HepG2 (cell line): ENCODE measurements around the gene RNU6-1. TPM values are rescaled to one million over a fixed set of nuclear protein-coding genes. Genes with fewer than 3 reads are reported as not detected.
A peak's percentile ranks its signal among the peaks of the same experiment; 100 is the strongest.

Experiments used
- ATF7 ChIP-seq, 2 experiments: fragments of 450-650 bp in 1 of 2; sonication (generic) in 1 of 2; formaldehyde crosslinking in 1 of 2; IDR thresholded peaks; 2 replicates each; pipeline versions ENCODE4 v1.4.0 to v1.6.1; 2016 to 2020; ENCODE audit warnings: antibody characterized with exemption in 1 of 2, mild to moderate bottlenecking in 1 of 2, missing genetic modification reagents in 1 of 2
- JDP2 ChIP-seq: sonication (generic); formaldehyde crosslinking; IDR thresholded peaks from 2 replicates; pipeline ENCODE4 v1.8.1; 2022; ENCODE audit warnings: missing genetic modification reagents, borderline replicate concordance
- MIXL1 ChIP-seq: IDR thresholded peaks from 2 replicates; pipeline ENCODE4 v1.6.1; 2016
- SIN3A ChIP-seq: IDR thresholded peaks from 2 replicates; pipeline ENCODE4 v1.6.1; 2011; ENCODE audit warnings: low read depth, mild to moderate bottlenecking, control low read depth, low read length, borderline replicate concordance
- SP5 ChIP-seq: IDR thresholded peaks from 2 replicates; pipeline ENCODE4 v1.6.1; 2016; ENCODE audit warnings: low read depth, borderline replicate concordance
- ZNF121 ChIP-seq: sonication (generic); formaldehyde crosslinking; IDR thresholded peaks from 2 replicates; pipeline ENCODE4 v1.5.0; 2020; ENCODE audit warnings: mild to moderate bottlenecking, missing genetic modification reagents
- ZNF160 ChIP-seq: sonication (generic); formaldehyde crosslinking; IDR thresholded peaks from 2 replicates; pipeline ENCODE4 v1.8.0; 2022; ENCODE audit warnings: mild to moderate bottlenecking, inconsistent platforms, missing genetic modification reagents
- ZNF33B ChIP-seq: sonication (generic); formaldehyde crosslinking; IDR thresholded peaks from 2 replicates; pipeline ENCODE4 v1.5.1; 2020; ENCODE audit warnings: mild to moderate bottlenecking, missing genetic modification reagents
- polyA plus RNA-seq, 8 experiments: library from polyadenylated mRNA; depleted of rRNA in 3 of 8; stranded (reverse) in 7 of 8; unstranded in 1 of 8; fragments of >200 nt; fragmentation: Illumina TruSeq in 4 of 8; extraction: Trizol in 4 of 8; gene quantifications; 2 replicates each; pipeline versions ENCODE4 v1.2.1 to v1.2.3, GENCODE V29; 2011 to 2016; ENCODE audit warnings: low read depth in 4 of 8, missing spikeins in 1 of 8, mixed read lengths in 1 of 8; ENCODE audit not compliant: insufficient read depth in 1 of 8
- total RNA-seq, 5 experiments: library from RNA; depleted of rRNA; stranded (reverse); fragments of >200 nt; fragmentation: Illumina TruSeq; extraction: Trizol; gene quantifications; 2 replicates each; pipeline ENCODE4 v1.2.3, GENCODE V29; 2016; ENCODE audit warnings: low read depth in 1 of 5
- TF ChIP-seq, protein P1 (sequence below): sonication (generic); formaldehyde crosslinking; IDR thresholded peaks from 2 replicates; pipeline ENCODE4 v1.5.1; 2020; ENCODE audit warnings: mild to moderate bottlenecking, moderate library complexity, missing genetic modification reagents
- TF ChIP-seq, protein P2 (sequence below): sonication (generic); formaldehyde crosslinking; IDR thresholded peaks from 2 replicates; pipeline ENCODE4 v1.5.0; 2020; ENCODE audit warnings: missing genetic modification reagents
- TF ChIP-seq, protein P3 (sequence below): sonication (generic); formaldehyde crosslinking; IDR thresholded peaks from 2 replicates; pipeline ENCODE4 v1.5.1; 2020; ENCODE audit warnings: mild to moderate bottlenecking, missing genetic modification reagents, moderate library complexity
- TF ChIP-seq, protein P4 (sequence below): sonication (generic); formaldehyde crosslinking; IDR thresholded peaks from 2 replicates; pipeline ENCODE4 v1.8.0; 2022; ENCODE audit warnings: mild to moderate bottlenecking, missing genetic modification reagents
- TF ChIP-seq, protein P5 (sequence below): sonication (generic); formaldehyde crosslinking; IDR thresholded peaks from 2 replicates; pipeline ENCODE4 v1.4.0; 2020; ENCODE audit warnings: missing genetic modification reagents
- TF ChIP-seq, protein P6 (sequence below): sonication (generic); formaldehyde crosslinking; IDR thresholded peaks from 2 replicates; pipeline ENCODE4 v1.8.0; 2022; ENCODE audit warnings: mild to moderate bottlenecking, missing genetic modification reagents, borderline replicate concordance

RNU6-1 gene
- total and polyA plus RNA-seq, 2 of the 13 experiments (the other 11 are each of a cell fraction or from before 2014, with no cell fraction given): under 0.01 TPM; not detected in 1

DNA sequence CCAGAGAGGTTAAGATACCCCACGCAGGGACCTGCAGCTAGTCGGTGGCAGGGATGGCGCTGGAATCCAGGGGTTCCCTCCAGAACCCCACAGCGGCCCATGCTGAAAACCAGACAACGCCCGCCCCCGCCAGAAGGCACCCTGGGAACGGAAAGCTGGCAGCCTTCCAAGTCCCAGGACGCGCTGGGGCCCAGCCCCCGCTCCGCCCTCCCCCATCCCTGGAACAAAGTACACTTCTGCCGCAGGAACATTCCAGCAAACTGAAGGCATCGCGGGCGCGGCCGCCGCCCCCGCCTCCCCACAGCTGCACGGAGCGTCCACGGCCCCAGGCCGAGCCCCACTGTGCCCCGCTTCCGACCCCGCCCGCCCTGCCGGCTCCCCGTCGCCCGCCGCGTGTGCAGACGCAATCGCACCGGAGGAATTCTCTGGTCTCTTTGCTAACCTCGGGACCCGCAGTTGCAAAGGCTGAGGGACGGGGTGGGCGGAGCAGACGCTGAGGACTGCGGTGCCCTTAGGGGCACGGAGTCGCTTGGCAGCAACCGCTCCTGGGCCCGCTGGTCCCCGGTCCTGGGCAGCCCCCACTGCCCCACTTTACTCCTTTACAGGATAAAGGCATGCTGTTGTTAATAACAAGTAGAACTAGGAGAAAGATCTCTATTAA, 44.8 kb upstream of the RNU6-1 start (continued):
- TF ChIP-seq, protein P1, sequence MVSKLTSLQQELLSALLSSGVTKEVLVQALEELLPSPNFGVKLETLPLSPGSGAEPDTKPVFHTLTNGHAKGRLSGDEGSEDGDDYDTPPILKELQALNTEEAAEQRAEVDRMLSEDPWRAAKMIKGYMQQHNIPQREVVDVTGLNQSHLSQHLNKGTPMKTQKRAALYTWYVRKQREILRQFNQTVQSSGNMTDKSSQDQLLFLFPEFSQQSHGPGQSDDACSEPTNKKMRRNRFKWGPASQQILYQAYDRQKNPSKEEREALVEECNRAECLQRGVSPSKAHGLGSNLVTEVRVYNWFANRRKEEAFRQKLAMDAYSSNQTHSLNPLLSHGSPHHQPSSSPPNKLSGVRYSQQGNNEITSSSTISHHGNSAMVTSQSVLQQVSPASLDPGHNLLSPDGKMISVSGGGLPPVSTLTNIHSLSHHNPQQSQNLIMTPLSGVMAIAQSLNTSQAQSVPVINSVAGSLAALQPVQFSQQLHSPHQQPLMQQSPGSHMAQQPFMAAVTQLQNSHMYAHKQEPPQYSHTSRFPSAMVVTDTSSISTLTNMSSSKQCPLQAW (CRISPR knock-in tag): no peak
- peak; percentile 95 for TF ChIP-seq SP5
- peak; percentile 62 for TF ChIP-seq MIXL1
- TF ChIP-seq ATF7 (IDR thresholded peaks at IDR 0.05): no peak
- no peak; the same call in none of the 2 replicates for TF ChIP-seq ATF7 (CRISPR knock-in tag; IDR thresholded peaks at IDR 0.05)
- TF ChIP-seq JDP2: peak; percentile 41; the same call in 1 of the 2 replicates
- TF ChIP-seq ZNF121 (CRISPR knock-in tag): peak; percentile 67
- TF ChIP-seq, protein P2, sequence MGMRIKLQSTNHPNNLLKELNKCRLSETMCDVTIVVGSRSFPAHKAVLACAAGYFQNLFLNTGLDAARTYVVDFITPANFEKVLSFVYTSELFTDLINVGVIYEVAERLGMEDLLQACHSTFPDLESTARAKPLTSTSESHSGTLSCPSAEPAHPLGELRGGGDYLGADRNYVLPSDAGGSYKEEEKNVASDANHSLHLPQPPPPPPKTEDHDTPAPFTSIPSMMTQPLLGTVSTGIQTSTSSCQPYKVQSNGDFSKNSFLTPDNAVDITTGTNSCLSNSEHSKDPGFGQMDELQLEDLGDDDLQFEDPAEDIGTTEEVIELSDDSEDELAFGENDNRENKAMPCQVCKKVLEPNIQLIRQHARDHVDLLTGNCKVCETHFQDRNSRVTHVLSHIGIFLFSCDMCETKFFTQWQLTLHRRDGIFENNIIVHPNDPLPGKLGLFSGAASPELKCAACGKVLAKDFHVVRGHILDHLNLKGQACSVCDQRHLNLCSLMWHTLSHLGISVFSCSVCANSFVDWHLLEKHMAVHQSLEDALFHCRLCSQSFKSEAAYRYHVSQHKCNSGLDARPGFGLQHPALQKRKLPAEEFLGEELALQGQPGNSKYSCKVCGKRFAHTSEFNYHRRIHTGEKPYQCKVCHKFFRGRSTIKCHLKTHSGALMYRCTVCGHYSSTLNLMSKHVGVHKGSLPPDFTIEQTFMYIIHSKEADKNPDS (CRISPR knock-in tag): 0 out of 2 replicates have a peak, but pooled peaks have one; percentile 62
- TF ChIP-seq ZNF160: no peak
- TF ChIP-seq, protein P3, sequence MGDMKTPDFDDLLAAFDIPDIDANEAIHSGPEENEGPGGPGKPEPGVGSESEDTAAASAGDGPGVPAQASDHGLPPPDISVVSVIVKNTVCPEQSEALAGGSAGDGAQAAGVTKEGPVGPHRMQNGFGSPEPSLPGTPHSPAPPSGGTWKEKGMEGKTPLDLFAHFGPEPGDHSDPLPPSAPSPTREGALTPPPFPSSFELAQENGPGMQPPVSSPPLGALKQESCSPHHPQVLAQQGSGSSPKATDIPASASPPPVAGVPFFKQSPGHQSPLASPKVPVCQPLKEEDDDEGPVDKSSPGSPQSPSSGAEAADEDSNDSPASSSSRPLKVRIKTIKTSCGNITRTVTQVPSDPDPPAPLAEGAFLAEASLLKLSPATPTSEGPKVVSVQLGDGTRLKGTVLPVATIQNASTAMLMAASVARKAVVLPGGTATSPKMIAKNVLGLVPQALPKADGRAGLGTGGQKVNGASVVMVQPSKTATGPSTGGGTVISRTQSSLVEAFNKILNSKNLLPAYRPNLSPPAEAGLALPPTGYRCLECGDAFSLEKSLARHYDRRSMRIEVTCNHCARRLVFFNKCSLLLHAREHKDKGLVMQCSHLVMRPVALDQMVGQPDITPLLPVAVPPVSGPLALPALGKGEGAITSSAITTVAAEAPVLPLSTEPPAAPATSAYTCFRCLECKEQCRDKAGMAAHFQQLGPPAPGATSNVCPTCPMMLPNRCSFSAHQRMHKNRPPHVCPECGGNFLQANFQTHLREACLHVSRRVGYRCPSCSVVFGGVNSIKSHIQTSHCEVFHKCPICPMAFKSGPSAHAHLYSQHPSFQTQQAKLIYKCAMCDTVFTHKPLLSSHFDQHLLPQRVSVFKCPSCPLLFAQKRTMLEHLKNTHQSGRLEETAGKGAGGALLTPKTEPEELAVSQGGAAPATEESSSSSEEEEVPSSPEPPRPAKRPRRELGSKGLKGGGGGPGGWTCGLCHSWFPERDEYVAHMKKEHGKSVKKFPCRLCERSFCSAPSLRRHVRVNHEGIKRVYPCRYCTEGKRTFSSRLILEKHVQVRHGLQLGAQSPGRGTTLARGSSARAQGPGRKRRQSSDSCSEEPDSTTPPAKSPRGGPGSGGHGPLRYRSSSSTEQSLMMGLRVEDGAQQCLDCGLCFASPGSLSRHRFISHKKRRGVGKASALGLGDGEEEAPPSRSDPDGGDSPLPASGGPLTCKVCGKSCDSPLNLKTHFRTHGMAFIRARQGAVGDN (CRISPR knock-in tag): peak; percentile 99
- no peak; the same call in 1 of the 2 replicates for TF ChIP-seq ZNF33B (CRISPR knock-in tag)
- peak; percentile 54; the same call in 1 of the 2 replicates for TF ChIP-seq SIN3A
- TF ChIP-seq, protein P4, sequence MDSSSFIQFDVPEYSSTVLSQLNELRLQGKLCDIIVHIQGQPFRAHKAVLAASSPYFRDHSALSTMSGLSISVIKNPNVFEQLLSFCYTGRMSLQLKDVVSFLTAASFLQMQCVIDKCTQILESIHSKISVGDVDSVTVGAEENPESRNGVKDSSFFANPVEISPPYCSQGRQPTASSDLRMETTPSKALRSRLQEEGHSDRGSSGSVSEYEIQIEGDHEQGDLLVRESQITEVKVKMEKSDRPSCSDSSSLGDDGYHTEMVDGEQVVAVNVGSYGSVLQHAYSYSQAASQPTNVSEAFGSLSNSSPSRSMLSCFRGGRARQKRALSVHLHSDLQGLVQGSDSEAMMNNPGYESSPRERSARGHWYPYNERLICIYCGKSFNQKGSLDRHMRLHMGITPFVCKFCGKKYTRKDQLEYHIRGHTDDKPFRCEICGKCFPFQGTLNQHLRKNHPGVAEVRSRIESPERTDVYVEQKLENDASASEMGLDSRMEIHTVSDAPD (CRISPR knock-in tag): peak; percentile 75
- TF ChIP-seq, protein P5, sequence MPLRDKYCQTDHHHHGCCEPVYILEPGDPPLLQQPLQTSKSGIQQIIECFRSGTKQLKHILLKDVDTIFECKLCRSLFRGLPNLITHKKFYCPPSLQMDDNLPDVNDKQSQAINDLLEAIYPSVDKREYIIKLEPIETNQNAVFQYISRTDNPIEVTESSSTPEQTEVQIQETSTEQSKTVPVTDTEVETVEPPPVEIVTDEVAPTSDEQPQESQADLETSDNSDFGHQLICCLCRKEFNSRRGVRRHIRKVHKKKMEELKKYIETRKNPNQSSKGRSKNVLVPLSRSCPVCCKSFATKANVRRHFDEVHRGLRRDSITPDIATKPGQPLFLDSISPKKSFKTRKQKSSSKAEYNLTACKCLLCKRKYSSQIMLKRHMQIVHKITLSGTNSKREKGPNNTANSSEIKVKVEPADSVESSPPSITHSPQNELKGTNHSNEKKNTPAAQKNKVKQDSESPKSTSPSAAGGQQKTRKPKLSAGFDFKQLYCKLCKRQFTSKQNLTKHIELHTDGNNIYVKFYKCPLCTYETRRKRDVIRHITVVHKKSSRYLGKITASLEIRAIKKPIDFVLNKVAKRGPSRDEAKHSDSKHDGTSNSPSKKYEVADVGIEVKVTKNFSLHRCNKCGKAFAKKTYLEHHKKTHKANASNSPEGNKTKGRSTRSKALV (CRISPR knock-in tag): no peak
- TF ChIP-seq, protein P6, sequence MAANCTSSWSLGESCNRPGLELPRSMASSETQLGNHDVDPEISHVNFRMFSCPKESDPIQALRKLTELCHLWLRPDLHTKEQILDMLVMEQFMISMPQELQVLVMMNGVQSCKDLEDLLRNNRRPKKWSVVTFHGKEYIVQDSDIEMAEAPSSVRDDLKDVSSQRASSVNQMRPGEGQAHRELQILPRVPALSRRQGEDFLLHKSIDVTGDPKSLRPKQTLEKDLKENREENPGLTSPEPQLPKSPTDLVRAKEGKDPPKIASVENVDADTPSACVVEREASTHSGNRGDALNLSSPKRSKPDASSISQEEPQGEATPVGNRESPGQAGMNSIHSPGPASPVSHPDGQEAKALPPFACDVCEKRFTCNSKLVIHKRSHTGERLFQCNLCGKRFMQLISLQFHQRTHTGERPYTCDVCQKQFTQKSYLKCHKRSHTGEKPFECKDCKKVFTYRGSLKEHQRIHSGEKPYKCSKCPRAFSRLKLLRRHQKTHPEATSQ (CRISPR knock-in tag): peak; percentile 79; the same call in 1 of the 2 replicates
